T-helper 1 cell treated with Interleukin-12 subunit alpha and Interleukin-12 subunit beta and Interleukin-4 antibody, amounts not matched to agents 30 ng/mL and 1 ng/mL, for 36 hours (primary cell): Measurements from ENCODE around the gene IGF2R. TPM values are rescaled to one million over a fixed set of nuclear protein-coding genes. Genes with fewer than 3 reads are reported as not detected.

Experiments used
- intact Hi-C: fragments of 100-400 bp; cut with micrococcal nuclease; formaldehyde crosslinking; loops from one replicate; pipeline ENCODE4 v1.15.1; 2024
- total RNA-seq: library from RNA; stranded (reverse); gene quantifications from 2 replicates; pipeline ENCODE4 v1.2.3, GENCODE V29; 2022

IGF2R gene
- total RNA-seq, 1 donor from 2014 or later: 95.3 TPM

DNA sequence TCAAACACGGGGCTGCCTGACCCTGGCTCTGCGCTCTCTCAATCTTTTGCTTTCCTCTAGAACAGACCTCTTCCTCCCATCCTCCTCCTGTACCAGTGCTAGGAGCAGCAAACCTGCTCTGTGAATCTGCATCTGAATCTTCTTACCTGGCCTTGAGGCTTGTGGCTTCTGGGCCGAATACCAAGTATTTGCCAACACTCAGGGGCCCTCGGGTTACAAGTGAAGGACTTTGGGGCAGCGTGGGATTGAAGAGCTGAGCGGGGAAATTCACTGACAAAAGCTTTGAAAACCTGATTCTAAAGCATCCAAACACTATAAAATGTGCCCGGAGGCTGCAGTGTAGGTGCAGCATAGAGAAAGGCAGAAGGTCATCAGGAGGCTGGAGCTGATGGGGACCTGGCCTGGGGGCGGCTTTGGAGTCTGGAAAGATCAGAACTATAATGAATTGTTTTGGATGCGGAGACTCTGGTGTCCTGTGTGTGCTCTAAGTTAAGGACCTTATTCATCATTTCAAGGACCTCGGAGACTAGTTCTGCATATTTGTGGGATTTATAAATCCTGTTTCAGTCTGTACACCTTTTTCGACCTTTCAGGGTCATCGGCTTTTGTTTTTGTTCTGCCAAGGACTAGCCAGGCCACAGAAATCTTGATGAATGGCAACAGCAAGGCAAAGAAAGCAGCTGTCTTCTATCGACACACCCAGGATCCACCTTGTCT, 16.4 kb upstream of the IGF2R start:
- intact Hi-C loops: no loop called here

DNA sequence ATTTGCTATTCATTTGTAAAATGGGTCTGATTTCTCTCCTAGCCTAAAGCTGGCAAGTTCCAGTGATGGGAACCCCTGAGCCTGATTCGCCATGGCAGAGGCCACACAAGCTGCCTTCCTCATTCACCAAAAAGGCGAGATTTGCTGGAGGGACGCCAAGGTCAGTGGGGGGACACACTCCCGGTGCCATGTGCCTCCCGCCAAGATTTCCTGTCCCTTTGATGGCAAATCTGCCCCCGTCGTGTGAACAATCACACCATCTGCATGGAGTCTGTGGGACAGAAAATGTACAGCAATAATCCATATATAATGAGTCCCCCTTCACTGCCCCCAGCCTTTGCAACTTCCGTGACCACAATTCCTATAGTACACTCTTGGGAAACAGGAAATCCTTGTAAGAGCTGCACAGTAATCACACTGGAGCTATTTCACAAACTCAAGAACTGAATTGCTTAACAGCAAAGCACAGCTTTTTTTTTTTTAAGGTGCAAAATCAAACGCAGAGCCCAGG, 15.7 kb upstream of the IGF2R start:
- intact Hi-C loops: no loop called here

DNA sequence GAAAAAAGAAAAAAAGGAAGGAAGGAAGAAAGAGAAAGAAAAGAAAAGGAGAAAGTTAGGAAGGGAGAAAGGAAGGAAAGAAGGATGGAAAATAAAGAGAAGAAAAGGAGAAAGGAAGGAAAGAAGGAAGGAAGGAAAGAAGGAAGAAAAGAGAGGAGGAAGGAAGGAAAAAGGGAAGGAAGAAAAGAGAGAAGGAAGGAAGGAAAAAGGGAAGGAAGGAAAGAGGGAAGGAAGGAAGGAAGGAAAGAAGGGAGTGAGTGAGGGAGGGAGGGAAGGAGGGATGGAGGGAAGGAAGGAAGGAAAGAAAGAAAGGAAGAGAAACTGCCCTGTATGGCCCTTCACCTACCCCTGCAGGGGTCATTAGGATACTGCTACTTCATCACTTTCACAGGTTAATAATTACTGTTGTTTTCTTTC, 12.9 kb upstream of the IGF2R start:
- intact Hi-C loops: no loop called here

DNA sequence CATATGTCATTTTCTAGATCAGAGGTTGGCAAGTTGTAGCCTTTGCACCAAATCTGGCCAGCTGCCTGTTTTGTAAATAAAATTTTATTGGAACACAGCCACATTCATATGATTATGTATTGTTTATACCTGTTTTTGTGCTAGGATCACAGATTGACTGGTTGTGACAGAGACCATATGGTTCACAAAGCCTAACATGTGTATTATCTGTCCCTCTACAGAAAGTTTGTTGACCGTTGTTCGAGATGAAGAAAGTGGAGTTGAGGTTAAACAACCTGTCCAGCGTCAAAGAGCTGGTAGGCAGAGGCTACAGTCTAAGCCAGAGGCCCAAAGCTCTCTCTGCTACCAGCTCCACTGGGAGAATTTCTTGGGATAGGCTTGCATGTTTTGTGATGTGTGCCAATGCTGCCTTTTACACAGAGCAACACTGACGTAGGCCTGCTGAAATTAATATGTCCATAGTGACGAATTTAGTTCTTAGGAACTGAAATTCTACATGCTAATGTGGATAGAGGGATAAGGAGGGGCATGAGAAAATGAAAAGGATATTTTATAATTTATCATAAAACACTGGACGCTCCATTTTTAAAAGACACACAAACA, 11.7 kb upstream of the IGF2R start:
- intact Hi-C loops: no loop called here

DNA sequence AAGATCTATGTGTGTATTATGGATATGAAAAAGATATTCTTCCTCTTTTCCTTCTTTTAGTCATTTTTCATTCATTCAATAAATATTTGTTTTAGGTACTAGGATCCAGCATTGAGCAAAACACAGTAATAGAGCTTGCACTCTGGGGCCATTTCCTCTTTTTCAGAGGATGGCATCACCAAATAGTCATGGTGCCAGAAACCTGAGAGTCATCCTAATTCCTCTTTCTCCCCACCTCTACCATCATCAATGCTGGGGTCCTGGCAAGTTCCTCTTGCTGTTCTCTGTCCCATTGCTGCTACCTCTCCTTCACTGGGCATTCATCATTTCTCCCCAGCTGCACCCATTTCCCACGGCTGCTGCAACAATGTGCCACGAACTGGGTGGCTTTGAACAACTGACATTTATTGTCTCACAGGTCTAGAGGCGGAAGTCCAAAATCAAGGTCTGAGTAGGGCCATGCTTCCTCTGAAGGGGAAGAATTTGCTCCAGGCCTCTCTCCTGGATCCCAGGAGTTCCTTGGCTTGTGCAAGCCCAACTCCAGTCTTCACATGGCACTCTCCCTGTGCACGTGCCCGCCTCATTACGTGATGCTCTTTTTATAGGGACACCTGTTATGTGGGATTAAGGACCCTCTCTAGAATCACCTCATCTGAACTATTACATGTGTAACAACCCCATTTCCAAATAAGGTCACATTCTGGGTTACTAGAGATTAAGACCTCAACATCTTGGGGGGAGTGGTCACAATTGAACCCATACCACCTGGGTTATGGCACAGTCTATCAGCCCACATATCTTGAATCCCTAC, 9.5 kb upstream of the IGF2R start:
- intact Hi-C loops: no loop called here

DNA sequence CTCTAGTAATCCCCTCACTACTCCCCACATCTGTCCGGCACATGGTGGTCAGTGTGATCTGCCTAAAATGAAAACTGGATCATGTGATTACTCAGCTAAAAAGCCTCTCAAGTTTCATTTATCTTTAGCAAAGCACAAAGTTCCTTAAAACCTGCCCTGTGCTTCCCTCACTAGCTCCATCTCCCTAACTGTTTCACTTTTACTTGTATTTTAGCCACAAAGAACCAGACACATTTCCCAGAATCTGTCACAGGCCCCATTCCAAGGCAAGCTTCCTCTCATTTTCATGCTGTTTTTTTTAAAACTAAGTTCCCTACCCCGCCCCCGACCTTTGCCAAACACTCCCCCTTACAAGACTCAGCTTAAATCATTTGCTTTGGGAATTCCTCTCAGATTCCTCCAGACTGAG, 8.9 kb upstream of the IGF2R start:
- intact Hi-C loops: no loop called here

DNA sequence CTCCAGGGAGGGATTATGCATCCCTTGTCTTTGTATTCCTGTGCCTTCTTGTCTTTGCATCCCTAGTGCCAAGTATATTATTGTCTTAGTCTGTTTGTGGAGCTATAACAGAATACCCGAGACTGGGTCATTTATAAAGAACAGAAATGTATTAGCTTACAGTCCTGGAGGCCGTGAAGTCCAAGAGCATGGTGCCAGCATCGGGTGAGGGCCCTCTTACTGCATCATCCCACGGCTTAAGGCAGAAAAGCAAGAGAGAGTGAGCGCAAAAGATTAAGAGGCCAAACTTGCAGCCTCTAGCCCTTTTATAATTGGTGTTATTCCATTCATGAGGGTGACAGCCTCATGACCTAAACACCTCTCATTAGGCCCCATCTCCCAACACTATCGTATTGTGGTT, 8.4 kb upstream of the IGF2R start:
- intact Hi-C loops: no loop called here

DNA sequence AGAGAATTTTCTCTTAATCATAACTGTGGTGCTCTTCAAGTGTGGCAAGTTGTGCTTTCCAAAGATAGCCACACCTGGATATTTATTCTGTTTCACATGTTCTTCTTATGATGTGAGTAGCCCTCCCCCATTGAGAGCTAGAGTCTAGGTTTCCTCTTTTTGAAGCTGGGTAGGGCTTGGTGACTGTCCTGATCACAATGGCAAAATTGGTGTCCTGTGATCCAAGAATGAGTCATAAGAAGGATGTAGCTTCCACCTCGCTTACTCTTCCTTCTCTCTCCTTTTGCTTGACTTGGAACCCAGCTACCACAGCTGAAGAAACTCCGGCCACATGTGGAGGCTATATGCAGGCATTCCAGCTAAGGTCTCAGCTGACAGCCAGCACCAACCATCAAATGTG, 7.4 kb upstream of the IGF2R start:
- intact Hi-C loops: no loop called here

DNA sequence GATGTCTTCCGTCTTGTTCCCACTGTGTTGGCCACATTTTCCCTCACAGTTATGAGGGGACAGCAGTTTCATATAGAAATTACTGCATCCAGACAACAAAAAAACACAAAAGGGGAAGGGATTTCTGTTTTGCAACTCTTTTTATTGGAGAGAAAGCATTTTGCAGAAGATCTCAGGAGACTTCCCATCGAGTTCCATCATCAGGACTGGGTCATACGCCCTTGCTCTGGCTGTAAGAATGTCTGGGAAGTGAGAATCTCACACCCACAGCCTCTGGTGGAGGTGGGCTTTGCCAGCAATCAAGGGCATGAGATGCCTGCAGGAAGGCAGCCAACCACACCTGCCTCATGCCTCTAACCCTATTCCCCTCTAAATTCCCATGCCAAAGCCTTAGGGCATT, 5.8 kb upstream of the IGF2R start:
- intact Hi-C loops: no loop called here

DNA sequence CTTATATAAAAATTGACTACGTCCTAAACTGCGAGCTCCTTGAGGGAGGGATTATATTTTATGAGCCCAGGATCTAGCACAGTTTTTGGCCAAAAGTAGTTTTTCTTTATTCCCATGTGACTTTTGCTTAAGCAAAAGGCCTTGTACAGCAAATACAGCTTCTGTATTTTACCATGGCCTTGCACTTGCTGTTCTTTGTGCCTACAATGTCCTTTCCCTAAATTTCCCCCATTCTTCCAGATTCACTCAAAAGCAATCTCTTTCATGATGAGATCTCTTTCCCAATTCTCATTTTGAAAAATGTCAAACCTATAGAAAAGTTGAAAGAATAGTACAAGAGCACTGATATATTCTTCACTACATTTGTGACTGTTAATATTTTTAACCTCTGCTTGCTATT, 4.8 kb upstream of the IGF2R start:
- intact Hi-C loops: no loop called here

DNA sequence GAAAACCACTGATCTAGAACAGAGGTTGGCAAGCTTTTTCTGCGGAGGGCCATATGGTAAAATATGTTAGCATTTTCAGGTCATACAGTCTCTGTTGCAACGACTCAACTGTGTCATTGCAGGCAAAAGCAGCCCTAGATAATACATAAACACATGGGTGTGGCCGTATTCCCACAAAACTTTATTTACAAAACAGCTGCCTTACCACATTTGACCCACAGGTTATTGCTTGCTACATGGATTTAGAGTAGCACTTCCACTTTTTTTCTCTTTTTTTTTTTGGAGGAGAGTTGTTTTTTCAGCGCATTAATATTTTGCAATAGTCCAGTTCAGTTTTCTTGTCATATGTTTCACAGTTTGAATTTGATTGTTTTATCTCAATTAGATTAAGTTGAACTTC, 2.5 kb upstream of the IGF2R start:
- intact Hi-C loops: no loop called here

DNA sequence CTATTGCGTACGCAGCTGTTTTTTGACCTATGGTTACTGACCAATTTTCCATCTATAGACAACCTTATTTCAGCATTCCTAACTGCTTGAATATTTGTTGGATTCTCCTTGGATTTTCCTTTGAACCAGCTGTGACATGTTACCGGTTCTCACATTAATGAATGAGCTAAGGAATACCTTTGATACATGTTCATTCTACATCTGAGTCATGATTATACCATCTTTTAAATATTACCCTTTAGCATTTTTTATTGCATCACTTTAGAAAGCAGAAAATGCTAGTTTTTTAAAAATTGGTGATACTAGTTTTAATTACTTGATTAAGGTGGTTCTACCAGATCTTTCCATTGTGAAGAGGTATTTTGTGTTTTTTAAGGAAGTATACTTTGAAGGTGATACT, 1.9 kb upstream of the IGF2R start:
- intact Hi-C loops: no loop called here

DNA sequence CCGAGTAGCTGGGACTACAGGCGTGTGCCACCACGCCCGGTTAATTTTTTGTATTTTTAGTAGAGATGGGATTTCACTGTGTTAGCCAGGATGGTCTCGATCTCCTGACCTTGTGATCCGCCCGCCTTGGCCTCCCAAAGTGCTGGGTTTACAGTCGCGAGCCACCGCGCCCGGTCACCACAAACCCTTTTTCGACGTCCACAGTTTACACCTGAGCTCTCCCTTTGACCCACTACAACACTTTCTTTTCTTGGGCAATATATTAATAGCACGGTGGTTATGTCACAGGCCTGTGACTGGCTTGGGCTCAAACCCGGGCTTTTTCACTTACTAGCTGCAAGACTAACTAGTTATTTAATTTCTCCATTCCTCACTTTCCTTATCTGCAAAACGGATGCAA, 1.3 kb upstream of the IGF2R start:
- intact Hi-C loops: loop anchor here (1.0 kb wide), 4 partner anchors 36 to 276 kb away; partner anchors contain the start of genes ACAT2 and TCP1

DNA sequence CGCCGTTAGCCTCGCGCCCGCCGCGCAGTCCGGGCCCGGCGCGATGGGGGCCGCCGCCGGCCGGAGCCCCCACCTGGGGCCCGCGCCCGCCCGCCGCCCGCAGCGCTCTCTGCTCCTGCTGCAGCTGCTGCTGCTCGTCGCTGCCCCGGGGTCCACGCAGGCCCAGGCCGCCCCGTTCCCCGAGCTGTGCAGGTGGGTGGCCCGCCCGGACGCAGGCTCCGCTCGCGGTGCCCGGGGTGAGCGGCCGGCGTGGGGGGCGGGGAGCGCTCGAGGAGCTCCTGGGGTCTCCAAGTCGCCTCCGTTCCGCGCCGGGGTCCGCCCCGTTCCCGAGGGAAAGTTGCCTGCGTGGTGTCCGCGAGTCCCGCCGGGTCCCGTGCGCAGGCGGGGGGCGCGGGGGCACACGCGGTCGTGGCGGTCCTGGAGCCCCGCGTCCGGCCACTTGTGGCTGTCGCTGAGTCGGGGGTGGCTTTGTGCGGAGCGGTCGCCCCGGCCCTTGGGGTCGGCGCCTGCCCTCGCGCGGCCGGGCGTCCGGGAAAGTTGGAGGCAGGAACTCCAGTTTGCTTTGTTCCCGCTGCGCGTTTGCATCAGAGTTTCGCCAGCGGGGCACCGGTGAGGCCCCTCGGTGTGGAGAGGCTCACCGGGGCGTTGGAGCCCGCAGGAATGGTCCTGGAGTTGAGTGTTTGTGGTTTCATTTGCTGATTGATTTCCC, 476 bp downstream of the IGF2R start:
- intact Hi-C loops: no loop called here

DNA sequence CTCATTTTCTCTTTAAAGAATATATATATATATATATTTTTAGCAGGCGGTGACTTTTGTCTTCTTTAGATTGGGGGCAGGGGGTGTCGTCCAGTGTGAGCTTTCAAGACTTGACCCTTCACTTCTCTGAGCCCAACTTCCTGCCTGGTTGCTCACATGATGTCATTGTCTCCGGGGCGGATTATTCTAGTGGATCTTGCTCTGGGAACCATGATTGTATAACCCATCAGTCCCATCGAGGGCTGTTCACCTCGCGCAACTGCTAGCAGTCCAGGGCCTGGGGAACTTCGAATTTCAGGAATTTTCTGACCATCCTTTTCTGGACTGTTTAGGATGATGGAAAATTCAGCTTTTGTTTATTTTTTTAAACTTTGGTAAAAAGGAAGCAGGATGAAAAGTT, 1.0 kb downstream of the IGF2R start:
- intact Hi-C loops: loop anchor here (1.0 to 10.0 kb wide), 8 partner anchors 9 to 1305 kb away; partner anchors contain the start of genes AGPAT4, MAP3K4, TAGAP and WTAP

DNA sequence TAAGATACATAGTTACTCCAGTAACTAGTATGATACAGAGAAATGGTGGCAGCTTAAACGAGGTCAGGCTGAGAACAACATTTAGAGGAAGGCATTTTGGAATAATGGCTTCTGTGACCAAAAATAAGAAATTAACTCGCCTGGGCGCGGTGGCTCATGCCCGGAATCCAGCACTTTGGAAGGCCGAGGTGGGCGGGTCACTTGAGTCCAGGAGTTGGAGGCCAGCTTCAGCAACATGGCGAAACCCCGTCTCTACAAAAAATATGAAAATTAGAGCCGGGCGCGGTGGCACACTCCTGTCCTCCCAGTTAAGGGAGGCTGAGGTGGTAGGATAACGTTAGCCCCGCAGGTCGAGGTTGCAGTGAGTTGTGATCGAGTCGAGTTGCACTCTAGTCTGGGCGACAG, 1.8 kb downstream of the IGF2R start:
- intact Hi-C loops: loop anchor here (1.0 to 10.0 kb wide), 8 partner anchors 9 to 1304 kb away; partner anchors contain the start of genes AGPAT4, MAP3K4, TAGAP and WTAP

DNA sequence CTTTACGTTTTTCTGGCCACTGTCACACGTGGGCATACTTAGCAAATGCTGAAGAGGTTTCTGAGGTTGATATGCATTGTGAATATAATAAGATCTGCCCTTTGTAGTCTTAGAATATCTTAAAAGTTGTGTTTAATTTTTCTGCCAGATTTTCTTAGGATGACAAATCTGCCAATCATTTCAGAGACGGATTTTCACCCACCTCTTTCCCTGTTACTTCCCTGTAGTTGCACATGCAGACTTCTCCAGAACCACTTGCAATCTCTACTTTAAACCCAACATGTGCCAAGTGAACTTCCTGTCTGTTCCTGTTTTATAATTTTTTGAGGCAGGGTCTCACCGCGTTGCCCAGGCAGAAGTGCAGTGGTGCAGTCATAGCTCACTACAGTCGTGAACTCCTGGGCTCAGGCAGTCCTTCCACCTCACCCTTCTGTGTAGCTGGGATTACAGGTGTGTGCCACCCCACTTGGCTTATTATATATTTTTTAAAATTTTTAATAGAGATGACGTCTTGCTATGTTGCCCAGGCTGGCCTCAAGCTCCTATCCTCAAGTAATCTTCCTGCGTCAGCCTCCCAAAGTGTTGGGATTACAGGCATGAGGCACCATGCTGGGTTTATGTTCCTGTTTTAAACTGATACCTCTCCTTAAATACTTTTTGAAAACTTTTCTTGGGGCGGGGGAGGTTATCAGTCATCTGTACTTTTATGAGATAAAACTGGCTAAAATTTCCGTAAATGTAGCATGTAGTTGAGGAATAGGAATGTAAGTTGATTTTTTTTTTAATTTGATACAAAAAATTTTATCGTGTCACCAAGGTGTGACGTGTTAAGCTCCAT, 2.7 kb downstream of the IGF2R start:
- intact Hi-C loops: loop anchor here (2.0 to 10.0 kb wide), 6 partner anchors 96 to 1303 kb away; partner anchors contain the start of genes AGPAT4, MAP3K4, TAGAP and WTAP

DNA sequence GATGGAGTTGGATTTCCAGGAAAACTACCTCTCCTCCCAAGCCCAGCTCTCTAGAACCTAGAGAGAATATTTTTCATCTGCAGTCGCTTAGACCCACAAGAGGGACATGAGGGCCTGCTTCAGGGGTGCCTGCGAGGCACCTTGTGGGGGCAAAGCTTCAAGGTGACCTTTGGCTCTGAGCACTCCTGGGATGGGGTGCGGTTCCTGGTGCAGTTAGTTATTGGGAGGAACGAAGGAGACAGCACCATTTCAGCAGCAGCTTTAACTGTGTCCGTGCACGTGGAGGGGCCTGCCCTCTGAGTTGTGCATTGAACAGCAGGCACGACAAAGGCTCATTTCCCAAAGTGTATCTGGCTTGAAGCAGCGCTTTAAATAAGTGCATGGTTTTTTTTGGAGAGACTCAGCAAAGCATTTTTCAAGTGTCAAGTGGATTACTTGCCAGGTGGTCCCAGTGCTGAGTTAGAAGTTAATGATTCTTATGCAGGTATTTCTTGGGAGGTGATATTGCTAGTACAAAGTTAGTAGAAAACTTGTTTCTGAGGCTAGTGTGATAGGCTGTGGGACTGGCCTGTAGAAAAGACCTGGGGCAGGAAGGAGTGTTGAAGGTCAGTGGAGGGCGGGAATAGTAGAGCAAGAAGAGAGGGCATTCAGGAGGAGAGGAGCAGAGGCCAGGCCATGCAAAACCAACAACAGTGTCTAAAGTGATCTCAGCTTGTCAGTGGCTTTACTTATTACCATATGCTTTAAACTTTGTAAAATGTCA, 3.8 kb downstream of the IGF2R start:
- intact Hi-C loops: loop anchor here (5.0 to 10.0 kb wide), 5 partner anchors 95 to 1302 kb away; partner anchors contain the start of genes AGPAT4, MAP3K4 and TAGAP

DNA sequence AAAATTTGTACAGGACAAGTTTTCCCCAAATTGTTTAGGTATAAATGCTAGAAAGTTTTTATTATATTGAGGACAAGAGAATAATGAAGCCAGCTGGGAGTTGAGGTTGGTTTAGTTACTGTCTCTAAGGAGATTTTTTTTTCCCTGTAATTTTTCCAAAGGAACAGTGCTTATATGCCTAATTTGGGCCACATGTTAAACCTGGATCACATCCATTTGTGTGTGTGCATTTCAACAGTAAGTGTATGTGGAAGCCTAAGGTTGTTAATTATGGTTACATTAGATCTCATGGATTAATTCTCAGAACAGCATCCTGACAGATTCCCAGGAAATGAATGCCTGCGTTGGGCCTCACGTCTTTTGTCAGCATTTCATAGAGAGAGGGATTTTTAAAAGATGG, 4.5 kb downstream of the IGF2R start:
- intact Hi-C loops: loop anchor here (5.0 to 10.0 kb wide), 5 partner anchors 94 to 1301 kb away; partner anchors contain the start of genes AGPAT4, MAP3K4 and TAGAP
